ENCODE results near the gene APC2. TPM values are rescaled to one million over a fixed set of nuclear protein-coding genes. Genes with fewer than 3 reads are reported as not detected.

APC2 gene
- polyA plus RNA-seq, 1 donor from 2014 or later = 50.5 TPM

DNA sequence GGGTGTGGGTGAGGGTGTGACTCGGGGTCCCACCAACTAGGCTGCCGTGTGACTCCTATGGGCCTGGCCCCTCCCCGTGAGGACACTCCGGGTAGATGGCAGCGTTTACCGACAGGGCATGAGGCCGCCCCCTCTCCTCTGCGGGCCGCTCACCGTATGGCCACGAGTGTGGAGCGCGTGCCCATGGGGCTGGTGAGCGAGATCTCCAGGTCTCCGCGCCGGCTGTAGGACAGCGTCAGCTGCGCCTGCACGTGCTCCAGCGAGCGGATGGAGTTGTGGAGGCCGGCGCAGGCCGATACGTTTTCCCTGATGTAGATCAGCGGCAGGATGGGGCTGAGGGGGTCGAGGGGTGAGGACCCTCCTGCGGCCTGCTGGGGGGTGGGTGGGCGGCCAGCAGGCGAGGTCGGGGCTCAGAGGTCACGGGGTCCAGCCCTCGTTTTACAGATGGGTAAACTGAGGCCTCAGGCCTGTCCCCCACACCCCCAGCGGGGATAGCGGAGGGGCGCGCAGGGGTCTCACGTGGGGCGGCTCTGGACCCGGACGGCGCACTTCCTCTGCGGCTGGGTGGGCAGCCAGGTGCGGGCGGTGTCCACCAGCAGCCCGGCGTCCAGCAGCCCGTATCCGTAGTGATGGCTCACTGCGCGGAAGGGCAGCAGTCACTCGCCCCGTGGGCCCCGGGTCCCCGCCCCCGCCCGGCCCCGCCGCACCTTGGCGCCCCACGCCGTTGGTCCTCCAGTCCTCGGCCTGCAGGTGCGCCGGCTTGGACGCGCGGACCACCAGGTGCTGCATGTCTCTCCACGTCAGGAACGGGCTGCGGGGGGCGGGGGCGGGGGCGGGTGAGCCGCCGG, 33.4 kb downstream of the APC2 start:
- Histone ChIP-seq H3K9ac (ENCODE audit: low read length) (no peak overlapping the region), H3K9me2 (ENCODE audit: insufficient read depth, low read length) (no peaks in the 10 kb centered on the region), H2AFZ (ENCODE audit: low read depth, low read length) (no peak overlapping the region), H3K36me3 (ENCODE audit: insufficient read depth, low read length) (no peaks in the 10 kb centered on the region), H3K27me3 (ENCODE audit: insufficient read depth, low read depth, low read length) (no peaks in the 10 kb centered on the region), H4K20me1 (ENCODE audit: insufficient read depth) (no peaks in the 10 kb centered on the region), H3K79me2 (replicated peaks; ENCODE audit: insufficient read depth, low read length) (no peaks in the 10 kb centered on the region), H3K9me3 (ENCODE audit: low read length) (no peaks in the 10 kb centered on the region), H3K4me3 (ENCODE audit: low read length) (no peak overlapping the region), H3K4me2 (ENCODE audit: low read length) (no peak overlapping the region), H3K27ac (ENCODE audit: low read length) (no peak overlapping the region), H3F3A (ENCODE audit: insufficient read depth, low read length, poor library complexity, severe bottlenecking) (no peaks in the 10 kb centered on the region)
- TF ChIP-seq TAF1 (IDR thresholded peaks at IDR 0.05; ENCODE audit: low read depth) (no peak), RAD21 (conservative IDR thresholded peaks at IDR 0.05) (no peak), SMC3 (conservative IDR thresholded peaks at IDR 0.05; ENCODE audit: poor library complexity) (no peak), MXI1 (conservative IDR thresholded peaks at IDR 0.05; ENCODE audit: poor library complexity, severe bottlenecking) (no peak), POLR2AphosphoS5 (IDR thresholded peaks at IDR 0.05) (no peak), EZH2 (IDR thresholded peaks at IDR 0.05; ENCODE audit: borderline replicate concordance, insufficient read depth, low read length, poor library complexity, severe bottlenecking) (no peak), EP300 (conservative IDR thresholded peaks at IDR 0.05; ENCODE audit: poor library complexity, severe bottlenecking) (no peak)
- TF ChIP-seq, protein P1, sequence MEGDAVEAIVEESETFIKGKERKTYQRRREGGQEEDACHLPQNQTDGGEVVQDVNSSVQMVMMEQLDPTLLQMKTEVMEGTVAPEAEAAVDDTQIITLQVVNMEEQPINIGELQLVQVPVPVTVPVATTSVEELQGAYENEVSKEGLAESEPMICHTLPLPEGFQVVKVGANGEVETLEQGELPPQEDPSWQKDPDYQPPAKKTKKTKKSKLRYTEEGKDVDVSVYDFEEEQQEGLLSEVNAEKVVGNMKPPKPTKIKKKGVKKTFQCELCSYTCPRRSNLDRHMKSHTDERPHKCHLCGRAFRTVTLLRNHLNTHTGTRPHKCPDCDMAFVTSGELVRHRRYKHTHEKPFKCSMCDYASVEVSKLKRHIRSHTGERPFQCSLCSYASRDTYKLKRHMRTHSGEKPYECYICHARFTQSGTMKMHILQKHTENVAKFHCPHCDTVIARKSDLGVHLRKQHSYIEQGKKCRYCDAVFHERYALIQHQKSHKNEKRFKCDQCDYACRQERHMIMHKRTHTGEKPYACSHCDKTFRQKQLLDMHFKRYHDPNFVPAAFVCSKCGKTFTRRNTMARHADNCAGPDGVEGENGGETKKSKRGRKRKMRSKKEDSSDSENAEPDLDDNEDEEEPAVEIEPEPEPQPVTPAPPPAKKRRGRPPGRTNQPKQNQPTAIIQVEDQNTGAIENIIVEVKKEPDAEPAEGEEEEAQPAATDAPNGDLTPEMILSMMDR (IDR thresholded peaks at IDR 0.05; ENCODE audit: poor library complexity, severe bottlenecking) = no peak
- TF ChIP-seq, protein P2, sequence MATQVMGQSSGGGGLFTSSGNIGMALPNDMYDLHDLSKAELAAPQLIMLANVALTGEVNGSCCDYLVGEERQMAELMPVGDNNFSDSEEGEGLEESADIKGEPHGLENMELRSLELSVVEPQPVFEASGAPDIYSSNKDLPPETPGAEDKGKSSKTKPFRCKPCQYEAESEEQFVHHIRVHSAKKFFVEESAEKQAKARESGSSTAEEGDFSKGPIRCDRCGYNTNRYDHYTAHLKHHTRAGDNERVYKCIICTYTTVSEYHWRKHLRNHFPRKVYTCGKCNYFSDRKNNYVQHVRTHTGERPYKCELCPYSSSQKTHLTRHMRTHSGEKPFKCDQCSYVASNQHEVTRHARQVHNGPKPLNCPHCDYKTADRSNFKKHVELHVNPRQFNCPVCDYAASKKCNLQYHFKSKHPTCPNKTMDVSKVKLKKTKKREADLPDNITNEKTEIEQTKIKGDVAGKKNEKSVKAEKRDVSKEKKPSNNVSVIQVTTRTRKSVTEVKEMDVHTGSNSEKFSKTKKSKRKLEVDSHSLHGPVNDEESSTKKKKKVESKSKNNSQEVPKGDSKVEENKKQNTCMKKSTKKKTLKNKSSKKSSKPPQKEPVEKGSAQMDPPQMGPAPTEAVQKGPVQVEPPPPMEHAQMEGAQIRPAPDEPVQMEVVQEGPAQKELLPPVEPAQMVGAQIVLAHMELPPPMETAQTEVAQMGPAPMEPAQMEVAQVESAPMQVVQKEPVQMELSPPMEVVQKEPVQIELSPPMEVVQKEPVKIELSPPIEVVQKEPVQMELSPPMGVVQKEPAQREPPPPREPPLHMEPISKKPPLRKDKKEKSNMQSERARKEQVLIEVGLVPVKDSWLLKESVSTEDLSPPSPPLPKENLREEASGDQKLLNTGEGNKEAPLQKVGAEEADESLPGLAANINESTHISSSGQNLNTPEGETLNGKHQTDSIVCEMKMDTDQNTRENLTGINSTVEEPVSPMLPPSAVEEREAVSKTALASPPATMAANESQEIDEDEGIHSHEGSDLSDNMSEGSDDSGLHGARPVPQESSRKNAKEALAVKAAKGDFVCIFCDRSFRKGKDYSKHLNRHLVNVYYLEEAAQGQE (IDR thresholded peaks at IDR 0.05; ENCODE audit: borderline replicate concordance) = no peak

- no peaks in the 10 kb centered on the region for H3K9me3 ChIP-seq (ENCODE audit: low read length)
- no peaks in the 10 kb centered on the region for H3K36me3 ChIP-seq (ENCODE audit: insufficient read depth, low read length)
- TF ChIP-seq EP300 (conservative IDR thresholded peaks at IDR 0.05; ENCODE audit: poor library complexity, severe bottlenecking) = no peak
- no peak for TF ChIP-seq RAD21 (conservative IDR thresholded peaks at IDR 0.05)
- TF ChIP-seq POLR2AphosphoS5 (IDR thresholded peaks at IDR 0.05) = no peak
- TF ChIP-seq, protein P2 (IDR thresholded peaks at IDR 0.05; ENCODE audit: borderline replicate concordance) = no peak
- TF ChIP-seq EZH2 (IDR thresholded peaks at IDR 0.05; ENCODE audit: borderline replicate concordance, insufficient read depth, low read length, poor library complexity, severe bottlenecking) = no peak
- no peak for TF ChIP-seq SMC3 (conservative IDR thresholded peaks at IDR 0.05; ENCODE audit: poor library complexity)
- no peak for TF ChIP-seq TAF1 (IDR thresholded peaks at IDR 0.05; ENCODE audit: low read depth)
- no peak for TF ChIP-seq MXI1 (conservative IDR thresholded peaks at IDR 0.05; ENCODE audit: poor library complexity, severe bottlenecking)
- TF ChIP-seq, protein P1 (IDR thresholded peaks at IDR 0.05; ENCODE audit: poor library complexity, severe bottlenecking) = no peak
- H2AFZ ChIP-seq (ENCODE audit: low read depth, low read length) = no peak overlapping the region
- no peak overlapping the region for H3K27ac ChIP-seq (ENCODE audit: low read length)
- no peaks in the 10 kb centered on the region for H3K9me2 ChIP-seq (ENCODE audit: insufficient read depth, low read length)
- H3K4me3 ChIP-seq (ENCODE audit: low read length) = no peak overlapping the region
- no peaks in the 10 kb centered on the region for H4K20me1 ChIP-seq (ENCODE audit: insufficient read depth)
- H3K4me2 ChIP-seq (ENCODE audit: low read length) = no peak overlapping the region
- no peaks in the 10 kb centered on the region for H3F3A ChIP-seq (ENCODE audit: insufficient read depth, low read length, poor library complexity, severe bottlenecking)
- no peaks in the 10 kb centered on the region for H3K79me2 ChIP-seq (replicated peaks; ENCODE audit: insufficient read depth, low read length)
- no peak overlapping the region for H3K9ac ChIP-seq (ENCODE audit: low read length)
- H3K27me3 ChIP-seq (ENCODE audit: insufficient read depth, low read depth, low read length) = no peaks in the 10 kb centered on the region
These were observed 34.1 kb downstream of the APC2 start for GRCh38 chr19:1483979-1484428.

All from neural cell (in vitro differentiated cells).